GM18520 (cell line): ENCODE measurements around the gene ZNF420.
"Not testable (repeated sequence)": the region's sequence is repeated elsewhere in the genome, so short reads cannot be mapped to it uniquely, and the experiment has no call there.

Source experiments
- ATAC-seq: cut with Tn5 transposase; IDR thresholded peaks from one replicate; pipeline ENCODE4 v1.9.1; 2021; ENCODE audit not compliant: unreplicated experiment

The ZNF420 gene

DNA sequence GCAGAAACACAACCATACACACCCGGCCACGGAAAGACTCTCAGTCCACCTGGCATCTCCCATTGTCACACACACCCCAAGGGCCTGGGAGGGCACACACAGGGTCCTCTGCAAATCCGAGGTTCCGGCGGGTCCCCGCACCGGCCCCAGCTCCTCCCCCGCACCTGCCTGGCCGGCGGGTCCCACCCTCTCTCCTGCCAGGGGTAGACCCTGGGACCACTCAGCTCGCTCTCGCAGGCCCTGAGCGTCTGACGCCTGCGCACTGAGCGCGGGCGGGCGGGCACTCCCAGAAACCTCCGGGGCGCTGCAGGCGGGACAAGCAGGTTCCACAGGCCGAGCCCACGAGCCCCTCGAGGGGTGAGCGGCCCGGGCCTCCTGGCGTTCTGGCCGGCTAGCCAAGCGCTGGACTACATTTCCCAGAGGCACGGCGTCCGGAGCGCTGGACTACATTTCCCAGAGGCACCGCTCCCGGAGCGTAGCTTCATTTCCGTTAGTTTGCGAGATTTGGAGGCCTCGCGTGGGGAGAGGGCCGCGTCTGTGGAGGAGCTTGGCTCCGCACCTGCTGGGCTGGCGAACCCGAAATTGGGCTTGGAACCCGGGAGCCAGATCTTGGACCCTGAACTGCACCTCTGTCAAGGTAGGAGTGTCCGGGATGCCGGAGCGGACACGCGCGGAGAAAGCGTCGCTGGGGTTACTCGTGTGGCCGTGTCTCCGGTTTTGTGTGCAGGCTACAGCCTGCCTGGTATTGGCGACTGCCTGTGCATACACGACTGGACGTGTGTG, at the start of gene ZNF420:
Gene ZNF420 (plus strand): TSS at position 500 of the 783 bp plus-strand sequence. CDS start 10,686 bp downstream, outside the sequence.
- peak; percentile 96 for ATAC-seq

DNA sequence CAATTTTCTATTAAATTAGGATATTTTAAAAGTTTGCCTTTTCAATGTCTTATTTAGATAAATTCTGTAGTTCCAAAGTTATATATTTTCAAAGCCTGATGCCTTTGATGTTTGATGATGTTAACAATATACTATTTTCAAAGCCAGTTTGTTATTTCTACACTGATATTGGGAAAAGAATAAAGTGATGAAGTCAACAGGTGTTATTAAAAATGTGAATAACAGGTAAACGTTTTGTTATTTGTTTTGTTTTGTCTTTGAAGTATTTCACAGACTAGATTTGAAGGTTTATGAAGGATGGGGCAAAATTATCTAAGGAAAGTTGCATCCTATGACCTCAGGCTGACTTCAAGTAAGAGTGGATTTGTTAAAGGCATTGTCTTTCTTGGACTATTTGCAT, 33.1 kb upstream of the ZNF420 start:
- no peak for ATAC-seq

DNA sequence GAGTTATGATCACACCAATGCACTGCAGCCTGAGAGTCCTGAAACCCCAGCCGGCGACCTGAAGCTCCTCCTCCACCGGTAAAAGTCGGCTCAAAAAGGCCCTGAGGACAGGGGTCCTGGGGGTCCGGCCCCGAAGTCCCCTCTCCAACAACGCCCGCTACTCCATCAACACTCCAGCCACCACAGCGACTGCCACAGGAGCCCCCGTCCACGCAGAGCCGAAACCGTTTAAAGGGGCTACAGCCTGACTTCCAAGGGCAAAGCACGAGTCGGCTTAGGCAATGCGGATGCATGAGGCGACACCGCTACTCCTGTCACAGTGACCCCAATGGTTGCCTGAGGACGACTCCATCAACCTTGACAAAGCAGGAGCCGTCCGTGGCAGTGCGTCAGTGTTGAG, 22.9 kb upstream of the ZNF420 start:
- ATAC-seq, result no peak

DNA sequence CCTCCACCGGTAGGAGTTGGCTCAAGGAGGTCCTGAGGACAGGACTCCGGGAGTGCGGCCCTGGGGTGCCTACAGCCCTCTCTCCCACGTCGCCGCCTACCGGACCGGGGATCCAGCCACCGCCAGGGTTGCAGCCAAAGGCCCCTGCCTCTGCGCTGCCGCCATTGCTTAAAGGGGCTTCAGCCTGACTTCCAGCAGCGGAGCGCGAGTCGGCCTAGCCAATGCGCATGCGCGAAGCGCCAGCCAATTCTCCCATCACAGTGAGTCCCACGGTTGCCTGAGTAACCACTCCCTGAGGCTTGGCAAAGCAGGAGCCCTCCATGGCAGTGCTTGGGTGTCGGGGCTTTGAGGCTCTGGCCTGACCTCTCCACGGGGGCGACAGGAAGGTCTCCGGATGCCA, 21.5 kb upstream of the ZNF420 start:
- ATAC-seq, result no peak

DNA sequence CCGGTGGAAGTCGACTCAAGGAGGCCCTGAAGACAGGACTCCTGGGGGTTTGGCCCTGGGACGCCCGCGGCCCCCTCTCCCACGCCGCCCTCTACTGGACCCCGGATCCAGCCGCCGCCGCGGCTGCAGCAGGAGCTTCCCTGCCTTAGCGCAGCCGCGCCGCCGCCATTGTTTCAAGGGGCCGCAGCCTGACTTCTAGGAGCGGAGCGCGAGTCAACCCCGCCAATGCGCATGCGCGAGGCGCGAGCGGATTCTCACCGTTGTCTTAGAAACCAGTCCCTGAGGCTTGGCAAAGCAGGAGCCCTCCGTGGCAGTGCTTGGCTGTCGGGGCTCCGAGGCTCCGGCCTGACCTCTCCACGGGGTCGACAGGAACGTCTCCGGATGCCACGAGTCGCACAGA, 19.1 kb upstream of the ZNF420 start:
- ATAC-seq, result no peak

DNA sequence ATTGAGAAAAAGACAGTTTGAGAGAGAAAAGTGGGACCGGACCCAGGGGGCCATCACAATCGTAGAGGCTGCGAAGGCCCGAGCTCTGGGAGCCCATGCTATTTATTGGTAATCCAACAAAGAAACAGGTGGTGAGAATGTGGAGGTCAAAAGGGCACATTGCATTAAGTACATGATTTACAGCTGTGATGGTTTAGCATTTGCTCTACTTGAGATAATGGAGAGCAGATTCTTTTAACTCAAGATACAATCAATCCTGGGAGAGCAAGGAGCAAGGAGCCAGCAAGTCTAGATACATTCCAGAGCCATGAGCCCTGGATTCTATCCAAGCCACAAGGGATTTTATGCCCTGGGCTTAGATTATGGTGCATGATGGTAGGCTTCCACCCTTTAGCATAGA, 13.3 kb upstream of the ZNF420 start:
- ATAC-seq, result not testable (repeated sequence)

DNA sequence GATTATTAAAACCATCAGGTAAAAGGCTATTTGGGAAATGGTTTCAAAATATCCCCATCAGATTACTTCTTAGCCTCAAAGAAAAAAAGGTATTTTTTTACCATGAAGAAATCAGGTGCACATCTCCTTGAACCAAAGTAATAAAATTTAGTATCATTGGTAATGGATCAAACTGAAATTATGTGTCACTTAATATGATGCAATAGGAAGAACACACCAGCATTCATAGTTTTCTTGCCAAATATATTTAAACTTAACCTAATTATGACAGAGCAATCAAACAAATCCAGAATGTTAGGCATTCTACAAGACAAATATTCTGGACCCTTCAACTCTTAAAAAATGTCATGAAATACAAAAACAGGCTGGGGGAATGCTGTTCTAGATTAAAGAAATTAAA, 4.1 kb upstream of the ZNF420 start:
- no peak for ATAC-seq

DNA sequence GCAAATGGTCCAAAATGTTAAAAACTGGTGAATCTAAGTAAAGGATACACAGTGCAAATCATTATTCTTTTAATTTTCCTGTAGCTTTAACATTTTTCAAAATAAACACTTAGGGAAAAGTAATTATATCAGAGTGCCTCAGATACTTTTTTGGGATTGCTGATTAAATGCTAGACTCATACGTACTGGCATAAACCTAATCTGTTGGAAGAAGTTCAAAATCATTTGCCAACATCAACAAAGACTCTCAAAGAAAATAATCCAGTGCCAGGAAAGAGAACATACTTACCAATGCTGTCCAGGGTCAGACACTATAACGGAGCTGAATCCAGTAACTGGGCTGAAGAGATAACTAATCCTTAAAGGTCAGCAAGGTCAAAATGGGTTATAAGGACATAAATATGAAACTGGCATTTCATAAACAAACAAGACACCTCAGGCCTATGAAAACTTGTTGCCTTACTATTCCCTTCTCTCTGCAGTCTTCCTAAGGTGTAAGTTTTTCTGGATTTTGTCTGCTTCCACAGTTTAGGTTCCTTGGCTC, 3.3 kb upstream of the ZNF420 start:
- no peak for ATAC-seq

DNA sequence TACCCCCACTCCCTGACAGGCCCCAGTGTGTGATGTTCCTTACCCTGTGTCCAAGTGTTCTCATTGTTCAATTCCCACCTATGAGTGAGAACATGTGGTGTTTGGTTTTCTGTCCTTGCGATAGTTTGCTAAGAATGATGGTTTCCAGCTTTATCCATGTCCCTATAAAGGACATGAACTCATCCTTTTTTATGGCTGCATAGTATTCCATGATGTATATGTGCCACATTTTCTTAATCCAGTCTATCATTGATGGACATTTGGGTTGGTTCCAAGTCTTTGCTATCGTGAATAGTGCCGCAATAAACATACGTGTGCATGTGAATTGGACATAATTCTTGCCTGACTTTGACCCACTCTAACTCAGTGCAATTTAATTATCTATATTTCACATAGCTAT, 1.7 kb upstream of the ZNF420 start:
- ATAC-seq, result not testable (repeated sequence)

DNA sequence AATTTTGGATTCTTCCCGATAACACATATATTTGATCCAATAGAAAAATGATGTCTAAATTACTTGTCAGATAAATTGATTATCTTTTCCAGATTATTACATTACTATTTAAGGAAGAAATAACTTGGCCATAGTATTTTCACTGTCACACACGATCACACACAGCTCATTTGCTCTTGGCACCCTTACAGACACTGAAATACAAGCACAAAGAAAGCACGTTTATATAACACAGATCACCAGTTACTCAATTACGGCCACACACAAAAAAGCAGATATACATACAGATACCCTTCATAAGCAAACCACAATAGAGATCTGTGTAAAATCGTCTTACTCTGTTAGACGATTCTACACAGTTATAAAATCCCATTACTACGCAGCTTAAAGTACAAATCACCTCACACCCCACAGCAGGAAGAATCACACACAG, 716 bp upstream of the ZNF420 start:
- ATAC-seq, result no peak

DNA sequence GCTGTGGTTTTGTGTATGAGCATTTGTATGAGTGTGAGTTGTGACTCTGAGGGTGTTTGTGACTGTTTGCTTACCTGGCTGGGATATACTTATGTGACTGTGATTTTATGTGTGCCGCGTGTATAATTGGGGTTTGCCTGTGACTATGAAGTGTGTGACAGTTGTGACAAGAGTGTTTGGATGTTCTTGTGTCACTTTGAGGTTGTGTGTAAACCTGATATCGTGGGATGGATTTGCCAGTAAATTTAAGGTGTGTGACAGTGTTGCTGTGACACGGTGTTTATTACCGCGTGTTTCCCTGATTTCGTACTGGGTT, 442 bp downstream of the ZNF420 start:
- ATAC-seq, result no peak

DNA sequence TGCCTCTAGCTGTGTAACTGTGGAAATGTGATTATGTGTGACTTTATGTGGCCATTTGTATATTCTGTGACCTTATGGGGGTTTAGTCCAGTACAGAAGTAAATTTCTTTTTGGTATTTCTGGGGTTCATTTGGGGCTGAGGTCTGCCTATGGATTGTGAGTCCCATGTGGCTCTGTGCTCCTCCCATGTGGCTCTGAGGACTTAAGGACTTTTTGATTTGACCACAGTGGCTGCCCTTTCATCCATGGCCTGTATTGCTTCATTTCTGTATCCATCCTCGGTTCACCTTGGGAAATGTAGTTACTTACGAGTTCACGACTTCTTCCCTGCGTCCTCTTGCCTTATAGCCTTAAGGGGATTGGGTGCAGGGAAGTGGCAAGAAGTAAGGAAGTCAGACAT, 1.0 kb downstream of the ZNF420 start:
- no peak for ATAC-seq

DNA sequence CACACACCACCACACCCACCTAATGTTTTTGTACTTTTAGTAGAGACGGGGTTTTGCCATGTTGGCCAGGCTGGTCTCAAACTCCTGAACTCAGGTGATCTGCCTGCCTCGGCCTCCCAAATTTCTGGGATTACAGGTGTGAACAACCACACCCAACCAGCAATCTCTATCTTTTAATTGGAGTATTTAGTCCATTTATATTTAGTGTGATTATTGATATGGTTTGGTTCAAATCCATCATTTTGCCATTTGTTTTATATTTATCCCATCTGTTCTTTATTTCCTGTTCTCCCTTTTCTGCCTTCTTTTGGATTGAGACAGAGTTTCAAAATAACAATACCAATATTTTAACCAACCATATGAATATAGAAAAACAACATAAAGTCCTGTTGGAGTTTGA, 4.1 kb downstream of the ZNF420 start:
- no peak for ATAC-seq

DNA sequence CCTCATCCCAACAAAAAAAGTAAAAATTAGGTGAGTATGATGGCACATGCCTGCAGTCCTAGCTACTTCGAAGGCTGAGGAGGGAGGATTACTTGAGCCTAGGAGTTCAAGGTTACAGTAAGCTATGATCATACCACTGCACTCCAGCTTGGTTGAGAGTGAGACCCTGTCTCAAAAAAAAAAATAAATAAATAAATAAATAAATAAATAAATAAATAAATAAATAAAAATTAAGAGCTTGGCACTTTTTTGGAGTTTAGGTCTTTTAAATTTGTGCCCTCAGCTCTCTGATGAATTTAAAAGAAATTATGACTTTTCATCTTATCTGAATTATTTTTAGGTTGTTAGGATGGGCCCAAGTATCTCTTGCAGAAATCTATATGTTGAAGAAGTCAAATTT, 8.9 kb downstream of the ZNF420 start:
- no peak for ATAC-seq

DNA sequence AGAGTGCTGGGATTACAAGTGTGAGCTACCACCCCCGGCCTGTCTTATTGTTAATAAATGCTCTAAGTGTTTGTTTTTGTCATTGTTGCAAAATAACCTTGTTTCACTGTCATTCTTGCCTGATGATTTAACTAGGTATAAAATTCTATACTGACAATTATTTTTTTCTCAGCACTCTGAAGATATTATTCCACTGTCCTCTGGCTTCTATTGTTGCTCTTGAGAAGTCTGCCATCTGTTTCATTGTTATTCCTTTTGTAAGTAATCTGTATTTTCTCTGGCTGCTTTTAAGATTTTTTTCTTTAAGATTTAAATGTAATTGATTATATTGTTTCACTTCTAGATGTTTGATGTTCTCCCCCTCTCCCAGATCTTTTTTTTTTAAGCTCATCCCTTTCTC, 17.6 kb downstream of the ZNF420 start:
- ATAC-seq, result no peak

DNA sequence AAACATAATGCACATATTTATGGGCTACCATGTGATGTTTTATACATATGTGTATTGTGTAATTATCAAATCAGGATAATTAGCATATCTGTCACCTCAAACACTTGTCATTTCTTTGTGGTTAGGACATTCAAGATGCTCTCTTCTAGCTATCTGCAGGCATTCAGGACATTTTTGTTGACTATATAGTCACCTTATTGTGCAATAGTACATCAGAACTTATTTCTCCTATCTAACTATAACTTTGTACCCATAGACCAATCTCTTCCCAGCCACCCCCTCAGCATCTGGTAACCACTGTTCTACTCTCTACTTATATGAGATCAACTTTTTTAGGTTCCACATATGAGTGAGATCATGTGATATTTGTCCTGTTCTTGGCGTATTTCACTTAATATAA, 20.3 kb downstream of the ZNF420 start:
- ATAC-seq, result no peak

DNA sequence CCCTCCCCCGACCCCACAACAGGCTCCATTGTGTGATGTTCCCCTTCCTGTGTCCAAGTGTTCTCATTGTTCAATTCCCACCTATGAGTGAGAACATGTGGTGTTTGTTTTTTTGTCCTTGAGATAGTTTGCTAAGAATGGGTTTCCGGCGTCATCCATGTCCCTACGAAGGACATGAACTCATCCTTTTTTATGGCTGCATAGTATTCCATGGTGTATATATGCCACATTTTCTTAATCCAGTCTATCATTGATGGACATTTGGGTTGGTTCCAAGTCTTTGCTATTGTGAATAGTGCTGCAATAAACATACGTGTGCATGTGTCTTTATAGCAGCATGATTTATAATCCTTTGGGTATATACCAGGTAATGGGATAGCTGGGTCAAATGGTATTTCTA, 25.9 kb downstream of the ZNF420 start:
- ATAC-seq, result not testable (repeated sequence)

DNA sequence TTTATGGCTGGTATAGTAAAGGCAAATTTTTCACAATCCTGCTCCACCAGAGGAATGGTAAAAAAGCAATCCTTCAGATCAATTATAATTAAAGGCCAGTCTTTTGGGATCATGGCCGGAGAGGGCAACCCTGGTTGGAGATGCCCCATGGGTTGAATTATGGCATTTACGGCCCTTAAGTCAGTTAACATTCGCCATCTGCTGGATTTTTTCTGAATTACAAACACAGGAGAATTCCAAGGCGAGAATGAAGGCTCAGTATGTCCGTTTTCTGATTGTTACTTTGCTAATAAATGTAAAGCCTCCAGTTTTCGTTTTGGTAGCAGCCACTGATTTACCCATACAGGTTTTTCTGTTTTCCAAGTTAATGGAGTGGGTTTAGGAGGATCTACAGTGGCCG, 33.5 kb downstream of the ZNF420 start:
- ATAC-seq, result not testable (repeated sequence)

DNA sequence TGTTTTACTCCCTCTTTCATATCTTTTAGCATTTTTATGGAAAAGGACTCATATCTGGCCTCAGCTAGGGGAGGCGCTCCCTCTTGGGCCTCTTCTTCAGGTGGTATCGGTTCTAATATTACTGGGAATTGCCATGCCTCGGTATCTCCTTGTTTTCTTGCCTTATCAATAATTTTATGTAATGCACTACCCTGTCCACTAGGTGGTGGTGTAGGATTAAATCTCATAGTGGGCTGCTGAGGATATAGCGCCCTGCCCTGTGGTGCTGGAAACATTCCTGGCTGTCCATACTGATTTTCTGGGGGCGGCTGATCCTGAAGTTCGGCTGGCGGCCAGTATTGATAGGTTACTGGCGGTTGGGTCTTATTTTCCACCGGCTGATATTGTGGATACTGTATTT, 35.8 kb downstream of the ZNF420 start:
- ATAC-seq, result no peak

DNA sequence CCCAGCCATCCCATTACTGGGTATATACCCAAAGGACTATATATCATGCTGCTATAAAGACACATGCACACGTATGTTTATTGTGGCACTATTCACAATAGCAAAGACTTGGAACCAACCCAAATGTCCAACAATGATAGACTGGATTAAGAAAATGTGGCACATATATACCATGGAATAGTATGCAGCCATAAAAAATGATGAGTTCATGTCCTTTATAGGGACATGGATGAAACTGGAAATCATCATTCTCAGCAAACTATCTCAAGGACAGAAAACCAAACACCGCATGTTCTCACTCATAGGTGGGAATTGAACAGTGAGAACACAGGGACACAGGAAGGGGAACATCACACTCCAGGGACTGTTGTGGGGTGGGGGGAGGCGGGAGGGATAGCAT, 43.9 kb downstream of the ZNF420 start:
- not testable (repeated sequence) for ATAC-seq

DNA sequence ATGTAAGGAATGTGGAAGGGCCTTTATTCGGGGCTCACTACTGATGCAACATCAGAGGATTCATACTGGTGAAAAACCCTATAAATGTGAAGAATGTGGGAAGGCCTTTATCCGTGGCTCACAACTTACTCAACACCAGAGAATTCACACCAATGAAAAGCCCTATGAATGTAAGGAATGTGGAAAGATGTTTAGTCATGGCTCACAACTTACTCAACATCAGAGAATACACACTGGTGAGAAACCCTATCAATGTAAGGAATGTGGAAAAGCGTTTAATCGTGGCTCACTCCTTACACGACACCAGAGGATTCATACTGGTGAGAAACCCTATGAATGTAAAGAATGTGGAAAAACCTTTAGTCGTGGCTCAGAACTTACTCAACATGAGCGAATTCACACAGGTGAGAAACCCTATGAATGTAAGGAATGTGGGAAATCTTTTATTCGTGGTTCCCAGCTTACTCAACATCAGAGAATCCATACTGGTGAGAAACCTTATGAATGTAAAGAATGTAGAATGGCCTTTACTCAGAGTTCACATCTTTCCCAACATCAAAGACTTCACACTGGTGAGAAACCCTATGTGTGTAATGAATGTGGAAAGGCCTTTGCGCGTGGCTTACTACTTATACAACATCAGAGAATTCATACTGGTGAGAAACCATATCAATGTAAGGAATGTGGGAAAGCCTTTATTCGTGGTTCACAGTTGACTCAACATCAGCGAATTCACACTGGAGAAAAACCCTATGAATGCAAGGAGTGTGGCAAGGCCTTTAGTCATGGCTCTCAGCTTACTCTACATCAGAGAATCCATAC, 50.0 kb downstream of the ZNF420 start:
- no peak for ATAC-seq

DNA sequence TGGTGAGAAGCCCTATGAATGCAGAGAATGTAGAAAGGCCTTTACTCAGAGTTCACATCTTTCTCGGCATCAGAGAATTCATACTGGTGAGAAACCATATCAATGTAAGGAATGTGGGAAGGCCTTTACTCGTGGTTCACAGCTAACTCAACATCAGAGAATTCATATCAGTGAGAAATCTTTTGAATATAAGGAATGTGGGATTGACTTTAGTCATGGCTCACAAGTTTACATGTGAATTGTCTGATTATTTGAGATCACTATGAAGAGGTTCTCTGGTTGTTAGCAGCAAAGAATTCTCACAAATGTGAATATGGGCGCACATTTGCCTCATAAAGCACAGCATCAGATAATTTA, 50.6 kb downstream of the ZNF420 start:
- ATAC-seq, result no peak
